NAMALWA (cell line): ENCODE measurements around the gene CACNB1.

Experiments used
- DNase-seq: peaks from one replicate; pipeline ENCODE4 v3.0.0-alpha.2; 2015; ENCODE audit warnings: low spot score

Gene CACNB1

GRCh38 chr17:39123627-39124026, 73.8 kb downstream of the CACNB1 start:
- DNase-seq, result no peak
